Measurements from ENCODE around the gene TRIM65. TPM values are rescaled to one million over a fixed set of nuclear protein-coding genes. Genes with fewer than 3 reads are reported as not detected.
A peak's percentile ranks its signal among the peaks of the same experiment; 100 is the strongest.

TRIM65 gene
- total and polyA plus RNA-seq, 2 of the 13 experiments (the other 11 are each of a cell fraction or from before 2014, with no cell fraction given) = 10.3 to 22.4 TPM

- TF ChIP-seq ZNF710 (CRISPR knock-in tag; IDR thresholded peaks at IDR 0.05; ENCODE audit: borderline replicate concordance) (peak; percentile 42; the same call in 1 of the 2 replicates), ZNF496 (CRISPR knock-in tag; IDR thresholded peaks at IDR 0.05; ENCODE audit: insufficient replicate concordance) (no peak), SIN3A (IDR thresholded peaks at IDR 0.05; ENCODE audit: borderline replicate concordance, low read depth, low read length) (no peak), ZNF468 (CRISPR knock-in tag; IDR thresholded peaks at IDR 0.05) (no peak), GMEB2 (CRISPR knock-in tag; IDR thresholded peaks at IDR 0.05; ENCODE audit: low read depth) (no peak), ZSCAN9 (CRISPR knock-in tag; IDR thresholded peaks at IDR 0.05; ENCODE audit: borderline replicate concordance) (peak; percentile 29; the same call in 1 of the 2 replicates), KLF12 (CRISPR knock-in tag; IDR thresholded peaks at IDR 0.05; ENCODE audit: borderline replicate concordance) (peak; percentile 72; the same call in 1 of the 2 replicates), ETV6 (CRISPR knock-in tag; conservative IDR thresholded peaks at IDR 0.05) (peak; percentile 27; the same call in 1 of the 2 replicates), MLX (CRISPR knock-in tag; IDR thresholded peaks at IDR 0.05) (0 out of 2 replicates have a peak, but pooled peaks have one; percentile 28), ZNF138 (CRISPR knock-in tag; IDR thresholded peaks at IDR 0.05; ENCODE audit: low read depth) (0 out of 2 replicates have a peak, but pooled peaks have one; percentile 27), EP300 (IDR thresholded peaks at IDR 0.05; ENCODE audit: low read depth in 2 of 2, low read length in 2 of 2) (no peak; a peak in 1 of 4 replicates), EP300 (CRISPR knock-in tag; IDR thresholded peaks at IDR 0.05; ENCODE audit: borderline replicate concordance) (no peak), ZBTB33 (CRISPR knock-in tag; IDR thresholded peaks at IDR 0.05) (peak; percentile 68; the same call in 1 of the 2 replicates), FOXO1 (CRISPR knock-in tag; IDR thresholded peaks at IDR 0.05) (peak; percentile 10; the same call in 1 of the 2 replicates), ZNF678 (CRISPR knock-in tag; IDR thresholded peaks at IDR 0.05) (peak; percentile 90), TBX2 (CRISPR knock-in tag; IDR thresholded peaks at IDR 0.05; ENCODE audit: borderline replicate concordance) (peak; percentile 51)
- TF ChIP-seq, protein P1, sequence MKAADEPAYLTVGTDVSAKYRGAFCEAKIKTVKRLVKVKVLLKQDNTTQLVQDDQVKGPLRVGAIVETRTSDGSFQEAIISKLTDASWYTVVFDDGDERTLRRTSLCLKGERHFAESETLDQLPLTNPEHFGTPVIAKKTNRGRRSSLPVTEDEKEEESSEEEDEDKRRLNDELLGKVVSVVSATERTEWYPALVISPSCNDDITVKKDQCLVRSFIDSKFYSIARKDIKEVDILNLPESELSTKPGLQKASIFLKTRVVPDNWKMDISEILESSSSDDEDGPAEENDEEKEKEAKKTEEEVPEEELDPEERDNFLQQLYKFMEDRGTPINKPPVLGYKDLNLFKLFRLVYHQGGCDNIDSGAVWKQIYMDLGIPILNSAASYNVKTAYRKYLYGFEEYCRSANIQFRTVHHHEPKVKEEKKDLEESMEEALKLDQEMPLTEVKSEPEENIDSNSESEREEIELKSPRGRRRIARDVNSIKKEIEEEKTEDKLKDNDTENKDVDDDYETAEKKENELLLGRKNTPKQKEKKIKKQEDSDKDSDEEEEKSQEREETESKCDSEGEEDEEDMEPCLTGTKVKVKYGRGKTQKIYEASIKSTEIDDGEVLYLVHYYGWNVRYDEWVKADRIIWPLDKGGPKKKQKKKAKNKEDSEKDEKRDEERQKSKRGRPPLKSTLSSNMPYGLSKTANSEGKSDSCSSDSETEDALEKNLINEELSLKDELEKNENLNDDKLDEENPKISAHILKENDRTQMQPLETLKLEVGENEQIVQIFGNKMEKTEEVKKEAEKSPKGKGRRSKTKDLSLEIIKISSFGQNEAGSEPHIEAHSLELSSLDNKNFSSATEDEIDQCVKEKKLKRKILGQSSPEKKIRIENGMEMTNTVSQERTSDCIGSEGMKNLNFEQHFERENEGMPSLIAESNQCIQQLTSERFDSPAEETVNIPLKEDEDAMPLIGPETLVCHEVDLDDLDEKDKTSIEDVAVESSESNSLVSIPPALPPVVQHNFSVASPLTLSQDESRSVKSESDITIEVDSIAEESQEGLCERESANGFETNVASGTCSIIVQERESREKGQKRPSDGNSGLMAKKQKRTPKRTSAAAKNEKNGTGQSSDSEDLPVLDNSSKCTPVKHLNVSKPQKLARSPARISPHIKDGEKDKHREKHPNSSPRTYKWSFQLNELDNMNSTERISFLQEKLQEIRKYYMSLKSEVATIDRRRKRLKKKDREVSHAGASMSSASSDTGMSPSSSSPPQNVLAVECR (CRISPR knock-in tag; IDR thresholded peaks at IDR 0.05; ENCODE audit: borderline replicate concordance) = peak; percentile 66
Observed at GRCh38 chr17:75878174-75878998, 18.4 kb downstream of the TRIM65 start, which contains the start of gene TRIM47 (continued).

Data from HepG2 (cell line).